Measurements from ENCODE around the gene SPAG16. TPM values are rescaled to one million over a fixed set of nuclear protein-coding genes. Genes with fewer than 3 reads are reported as not detected.

The SPAG16 gene
- total and polyA plus RNA-seq, 2 of the 13 experiments (the other 11 are each of a cell fraction or from before 2014, with no cell fraction given) = 9.6 to 26.5 TPM

DNA sequence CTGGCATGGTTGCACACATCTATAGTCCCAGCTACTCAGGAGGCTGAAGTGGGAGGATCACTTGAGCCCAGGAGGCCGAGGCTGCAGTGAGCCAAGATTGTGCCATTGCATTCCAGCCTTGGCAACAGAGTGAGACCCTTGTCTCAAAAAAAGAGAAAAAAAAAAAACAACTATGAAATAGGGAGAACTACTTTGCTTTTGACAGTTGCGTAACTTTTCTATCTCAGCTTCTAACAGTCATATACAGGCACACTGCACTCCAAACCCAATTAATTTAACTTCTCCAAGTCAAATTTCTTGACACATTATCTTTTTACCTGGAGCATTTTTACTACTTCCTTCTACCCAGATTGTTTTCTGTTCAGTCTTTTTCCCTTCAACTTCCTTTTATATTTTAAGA lies 1102.5 kb downstream of the SPAG16 start:
- Histone ChIP-seq H4K20me1 (ENCODE audit: insufficient read depth, low read length) (no peaks in the 10 kb centered on the region), H3K9ac (ENCODE audit: insufficient read depth, low read depth, low read length) (no peak overlapping the region), H3K4me1 (ENCODE audit: insufficient read depth, low read length) (no peaks in the 10 kb centered on the region), H3K27ac (ENCODE audit: extremely low read length, insufficient read depth, low read length) (no peak overlapping the region), H3K79me2 (ENCODE audit: insufficient read depth, low read length) (no peaks in the 10 kb centered on the region), H3K4me3 (replicated peaks in 1 of 3; ENCODE audit: insufficient read depth in 1 of 3, low read depth in 2 of 3, low read length in 3 of 3) (no peak overlapping the region), H3K4me2 (ENCODE audit: low read depth, low read length) (no peak overlapping the region), H3K36me3 (replicated peaks in 1 of 2; ENCODE audit: control insufficient read depth in 1 of 2, insufficient read depth in 2 of 2, low read length in 2 of 2) (no peaks in the 10 kb centered on the region), H2AFZ (ENCODE audit: low read length) (no peak overlapping the region), H3K27me3 (ENCODE audit: control insufficient read depth in 1 of 2, insufficient read depth in 2 of 2, low read length in 2 of 2) (no peaks in the 10 kb centered on the region), H3K9me3 (ENCODE audit: low read length) (no peaks in the 10 kb centered on the region)
- BruUV-seq (replicated peaks) = no TSS peak
- ChIA-PET POLR2A (no interaction called here), CTCF (ENCODE audit: low intra/inter-chr PET ratio, low total read pairs) (no interaction called here)
- no peak for DNase-seq (ENCODE audit: low spot score)
- in situ Hi-C loops (cut with HindIII; ENCODE audit: extremely low pct_ligation_motif_present, low pct_unique_long_range_greater_than_20kb) (no loop called here), intact Hi-C loops (cut with micrococcal nuclease; ENCODE audit: unreplicated experiment) (no loop called here)
- no peak for TF ChIP-seq ZBTB46 (CRISPR knock-in tag; IDR thresholded peaks at IDR 0.05; ENCODE audit: borderline replicate concordance)
- no peak for TF ChIP-seq FOXJ3 (CRISPR knock-in tag; IDR thresholded peaks at IDR 0.05; ENCODE audit: borderline replicate concordance)
- no peak for TF ChIP-seq AKNA (CRISPR knock-in tag; IDR thresholded peaks at IDR 0.05; ENCODE audit: borderline replicate concordance)
- TF ChIP-seq ZNF776 (CRISPR knock-in tag; IDR thresholded peaks at IDR 0.05) = no peak
- TF ChIP-seq CCAR2 (optimal IDR thresholded peaks at IDR 0.05; ENCODE audit: low read depth, low read length) = no peak
- TF ChIP-seq SMAD1 (CRISPR knock-in tag; IDR thresholded peaks at IDR 0.05; ENCODE audit: borderline replicate concordance, low read depth) = no peak
- no peak for TF ChIP-seq ZSCAN20 (CRISPR knock-in tag; IDR thresholded peaks at IDR 0.05; ENCODE audit: borderline replicate concordance)
- TF ChIP-seq MEF2D (CRISPR knock-in tag; IDR thresholded peaks at IDR 0.05) = no peak
- peak; percentile 69 for TF ChIP-seq CEBPB (IDR thresholded peaks at IDR 0.05; ENCODE audit: borderline replicate concordance, low read depth, low read length)
- no peak for FAIRE-seq
- 35% methylated on average over 2 of the region's 2 CpGs for WGBS (ENCODE audit: low lambda C conversion rate)
- no peak for ATAC-seq
